Measurements from ENCODE around the gene DHRS4. TPM values are rescaled to one million over a fixed set of nuclear protein-coding genes. Genes with fewer than 3 reads are reported as not detected.

DHRS4 gene
- total RNA-seq, 2 donors from 2014 or later, result 18.0 to 20.6 TPM

DNA sequence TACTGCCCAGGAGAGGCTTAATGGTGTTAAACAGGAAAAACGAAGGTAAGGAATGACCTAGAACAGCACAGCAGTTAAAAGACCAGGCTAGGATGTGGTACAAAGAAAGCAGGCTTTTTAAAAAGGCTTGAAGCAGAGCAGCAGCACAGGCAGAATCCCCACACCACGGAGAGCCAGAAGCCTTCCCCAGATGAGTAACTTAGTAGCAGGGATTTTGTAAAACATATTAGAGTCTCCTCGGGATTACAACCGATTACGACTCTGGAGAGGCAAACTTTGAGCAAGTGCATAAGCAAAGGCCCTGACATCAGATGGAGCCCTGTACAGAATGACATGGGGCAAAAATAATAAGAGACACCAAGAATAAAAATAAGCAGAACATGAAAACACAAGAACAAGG, 37.1 kb upstream of the DHRS4 start:
- Histone ChIP-seq H3K4me1 (ENCODE audit: control insufficient read depth in 1 of 2, low read depth in 2 of 2) (peaks cover 7 to 17% of the 10 kb centered on the region in 2 donors), H3K27ac (peak overlapping the region; percentile 70 to 73), H3K9me3 (no peaks in the 10 kb centered on the region), H3K36me3 (no peaks in the 10 kb centered on the region), H3K4me3 (peak overlapping the region; percentile 34), H3K27me3 (replicated peaks; ENCODE audit: insufficient read depth) (no peaks in the 10 kb centered on the region)
- peak; percentile 56 for ATAC-seq (ENCODE audit: insufficient number of reproducible peaks, low FRiP score, low read depth)
- no peak for TF ChIP-seq CTCF (IDR thresholded peaks at IDR 0.05)
- no peak for DNase-seq (ENCODE audit: low spot score)

- no peaks in the 10 kb centered on the region for H3K4me1 ChIP-seq (ENCODE audit: control insufficient read depth in 1 of 2, low read depth in 2 of 2)
- H3K27me3 ChIP-seq (replicated peaks; ENCODE audit: insufficient read depth), result no peaks in the 10 kb centered on the region
- no peak overlapping the region for H3K4me3 ChIP-seq
- H3K9me3 ChIP-seq, result no peaks in the 10 kb centered on the region
- H3K36me3 ChIP-seq, result no peaks in the 10 kb centered on the region
- TF ChIP-seq CTCF (IDR thresholded peaks at IDR 0.05), result no peak
- no peak overlapping the region for H3K27ac ChIP-seq
- DNase-seq (ENCODE audit: low spot score), result no peak
- no peak for ATAC-seq (ENCODE audit: insufficient number of reproducible peaks, low FRiP score, low read depth)
Observed at GRCh38 chr14:23922545-23922944, 31.0 kb upstream of the DHRS4 start.

GRCh38 chr14:23925523-23926075, 28.0 kb upstream of the DHRS4 start:
- peaks cover 3 to 16% of the 10 kb centered on the region in 2 donors for H3K4me1 ChIP-seq (ENCODE audit: control insufficient read depth in 1 of 2, low read depth in 2 of 2)
- no peak for DNase-seq (ENCODE audit: low spot score)
- H3K27me3 ChIP-seq (replicated peaks; ENCODE audit: insufficient read depth), result no peaks in the 10 kb centered on the region
- ATAC-seq (ENCODE audit: insufficient number of reproducible peaks, low FRiP score, low read depth), result no peak
- H3K27ac ChIP-seq, result no peak overlapping the region
- no peaks in the 10 kb centered on the region for H3K9me3 ChIP-seq
- no peak overlapping the region for H3K4me3 ChIP-seq
- no peaks in the 10 kb centered on the region for H3K36me3 ChIP-seq
- no peak for TF ChIP-seq CTCF (IDR thresholded peaks at IDR 0.05)

GRCh38 chr14:23926543-23926942, 27.0 kb upstream of the DHRS4 start:
- TF ChIP-seq CTCF (IDR thresholded peaks at IDR 0.05), result no peak

GRCh38 chr14:23929136-23929535, 24.4 kb upstream of the DHRS4 start:
- no peak for ATAC-seq (ENCODE audit: insufficient number of reproducible peaks, low FRiP score, low read depth)
- Histone ChIP-seq H3K4me3 (no peak overlapping the region), H3K36me3 (no peaks in the 10 kb centered on the region), H3K27ac (no peak overlapping the region), H3K4me1 (ENCODE audit: control insufficient read depth in 1 of 2, low read depth in 2 of 2) (peaks cover 3 to 24% of the 10 kb centered on the region in 2 donors), H3K27me3 (replicated peaks; ENCODE audit: insufficient read depth) (no peaks in the 10 kb centered on the region), H3K9me3 (no peaks in the 10 kb centered on the region)
- no peak for TF ChIP-seq CTCF (IDR thresholded peaks at IDR 0.05)
- no peak for DNase-seq (ENCODE audit: low spot score)

More at GRCh38 chr14:23926543-23926942, 27.0 kb upstream of the DHRS4 start:
- Histone ChIP-seq H3K27ac (no peak overlapping the region), H3K27me3 (replicated peaks; ENCODE audit: insufficient read depth) (no peaks in the 10 kb centered on the region), H3K4me1 (ENCODE audit: control insufficient read depth in 1 of 2, low read depth in 2 of 2) (peaks cover 3 to 24% of the 10 kb centered on the region in 2 donors), H3K36me3 (no peaks in the 10 kb centered on the region), H3K4me3 (no peak overlapping the region), H3K9me3 (no peaks in the 10 kb centered on the region)
- ATAC-seq (ENCODE audit: insufficient number of reproducible peaks, low FRiP score, low read depth) (no peak), DNase-seq (ENCODE audit: low spot score) (no peak)

All from thoracic aorta (tissue), 2 donors.